Measurements from ENCODE around the gene COMMD10. TPM values are rescaled to one million over a fixed set of nuclear protein-coding genes. Genes with fewer than 3 reads are reported as not detected.
A peak's percentile ranks its signal among the peaks of the same experiment; 100 is the strongest.
"Not testable (repeated sequence)": the region's sequence is repeated elsewhere in the genome, so short reads cannot be mapped to it uniquely, and the experiment has no call there.

The COMMD10 gene
- total RNA-seq, 2 experiments from 2014 or later: 22.0 to 22.1 TPM

DNA sequence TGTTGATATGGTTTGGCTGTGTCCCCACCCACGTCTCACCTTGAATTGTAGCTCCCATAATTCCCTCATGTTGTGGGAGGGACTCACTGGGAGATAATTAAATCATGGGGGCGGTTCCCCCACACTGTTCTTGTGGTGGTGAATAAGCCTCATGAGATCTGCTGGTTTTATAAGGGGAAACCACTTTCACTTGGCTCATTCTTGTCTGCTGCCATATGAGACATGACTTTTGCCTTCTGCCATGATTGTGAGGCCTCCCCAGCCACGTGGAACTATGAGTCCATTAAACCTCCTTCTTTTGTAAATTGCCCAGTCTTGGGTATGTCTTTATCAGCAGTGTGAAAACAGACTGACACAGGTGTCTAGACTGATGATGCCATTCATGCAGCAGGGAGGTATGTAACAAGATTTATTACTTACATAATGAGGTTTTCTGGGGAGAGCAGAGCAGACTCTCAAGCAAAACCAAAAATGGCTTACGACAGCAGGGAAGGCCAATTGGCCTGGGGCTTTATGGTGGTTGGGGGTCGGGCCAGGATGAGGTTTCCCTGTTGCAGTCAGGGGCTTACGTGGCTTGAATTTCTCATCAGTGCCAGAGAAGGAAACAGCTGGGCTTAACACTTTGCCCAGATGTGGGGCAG, 9.5 kb upstream of the COMMD10 start:
- POLR2A ChIA-PET: no interaction called here
- peak; percentile 39 for ATAC-seq (ENCODE audit: low read depth)
- peaks cover 7% of the 10 kb centered on the region for H3K4me1 Mint-ChIP-seq

DNA sequence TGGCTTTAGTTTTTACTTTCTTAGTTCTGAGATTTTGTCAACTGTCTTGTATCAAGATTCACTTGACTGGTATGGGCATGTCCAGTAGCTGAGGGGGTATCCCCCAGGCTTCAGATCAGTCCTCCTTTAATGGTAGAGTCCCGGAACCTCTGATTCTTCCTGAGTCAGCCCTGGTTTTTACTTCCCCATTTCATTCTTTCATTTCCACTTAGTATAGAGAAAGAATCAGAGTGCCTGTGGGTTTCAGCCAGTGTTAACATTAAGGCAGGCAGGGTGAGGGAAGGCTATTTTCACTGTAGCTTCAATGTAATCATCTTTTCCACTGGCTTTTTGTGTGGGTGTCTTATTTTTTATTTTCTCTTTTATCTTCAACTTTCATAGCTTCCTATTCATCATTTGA, 8.3 kb upstream of the COMMD10 start:
- Mint-ChIP-seq H3K9me3 (no peaks in the 10 kb centered on the region), H3K27ac (no peak overlapping the region), H3K4me3 (no peak overlapping the region), H3K27me3 (peaks cover 6% of the 10 kb centered on the region), H3K4me1 (peaks cover 7% of the 10 kb centered on the region), H3K36me3 (peaks cover 1% of the 10 kb centered on the region)
- POLR2A ChIA-PET: interaction anchor here (1.0 kb wide), 1 partner anchor 9 kb away, joined by 3 read pairs; no protein-coding TSS in a partner anchor
- ATAC-seq (ENCODE audit: low read depth) (no peak), DNase-seq (no peak)

More for the DNA sequence above, 9.5 kb upstream of the COMMD10 start:
- Mint-ChIP-seq H3K9me3 (no peaks in the 10 kb centered on the region), H3K4me3 (no peak overlapping the region), H3K27ac (no peak overlapping the region), H3K36me3 (no peaks in the 10 kb centered on the region), H3K27me3 (peaks cover 10% of the 10 kb centered on the region)
- DNase-seq: no peak

DNA sequence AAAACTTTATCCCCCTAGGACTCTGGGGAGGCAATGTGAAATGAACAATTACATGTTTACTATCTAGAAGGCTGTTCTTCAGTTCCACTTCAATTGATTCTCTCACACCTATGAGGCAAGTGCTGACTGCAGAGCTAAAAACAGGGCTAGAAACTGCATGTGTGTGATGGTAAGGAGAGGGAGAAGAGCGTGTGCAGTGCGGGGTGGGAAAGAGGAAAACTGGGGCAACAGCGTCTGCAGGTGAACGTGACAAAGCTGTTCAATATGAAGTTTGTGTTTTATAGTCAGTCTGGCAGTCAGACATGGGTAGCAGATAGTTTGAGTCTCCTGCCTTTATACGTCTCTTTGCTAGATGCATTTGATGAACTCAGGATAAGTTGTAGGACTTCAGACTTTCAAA, 6.6 kb upstream of the COMMD10 start:
- peaks cover 8% of the 10 kb centered on the region for H3K36me3 Mint-ChIP-seq
- H3K27me3 Mint-ChIP-seq: peaks cover 6% of the 10 kb centered on the region
- no peak for ATAC-seq (ENCODE audit: low read depth)
- no peaks in the 10 kb centered on the region for H3K9me3 Mint-ChIP-seq
- no peak overlapping the region for H3K27ac Mint-ChIP-seq
- H3K4me3 Mint-ChIP-seq: no peak overlapping the region
- DNase-seq: no peak
- H3K4me1 Mint-ChIP-seq: peaks cover 8% of the 10 kb centered on the region
- POLR2A ChIA-PET: no interaction called here

DNA sequence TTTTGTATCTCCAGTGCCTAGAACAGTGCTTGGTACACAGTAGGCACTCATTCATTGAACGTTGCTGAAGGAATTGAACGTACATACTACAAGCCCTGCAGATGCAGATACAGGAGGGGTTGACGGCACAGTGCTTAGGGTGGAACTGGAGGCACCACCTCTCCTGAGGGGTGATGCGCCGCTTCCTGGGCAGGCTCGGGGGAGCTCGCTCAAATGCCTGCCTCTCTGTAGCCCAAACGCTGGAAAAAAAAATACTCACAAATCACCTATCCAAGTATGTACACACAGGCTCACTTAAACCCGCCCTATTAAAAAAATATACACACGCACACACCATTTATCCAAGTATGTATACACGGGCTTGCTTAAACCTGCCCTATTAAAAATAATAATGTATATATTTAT, 536 bp upstream of the COMMD10 start:
- POLR2A ChIA-PET: interaction anchor here (1.2 to 1.9 kb wide), 3 partner anchors 243 to 461 kb away, joined by 3 to 8 read pairs (median 3); partner anchors contain the start of genes AP3S1, ATG12 and TMED7
- Mint-ChIP-seq H3K9me3 (no peaks in the 10 kb centered on the region), H3K27ac (peak overlapping the region; percentile 87), H3K27me3 (no peaks in the 10 kb centered on the region), H3K4me1 (peaks cover 28% of the 10 kb centered on the region), H3K4me3 (peak overlapping the region; percentile 90), H3K36me3 (peaks cover 22% of the 10 kb centered on the region)
- peak; percentile 59 for ATAC-seq (ENCODE audit: low read depth)
- DNase-seq: peak; percentile 51

DNA sequence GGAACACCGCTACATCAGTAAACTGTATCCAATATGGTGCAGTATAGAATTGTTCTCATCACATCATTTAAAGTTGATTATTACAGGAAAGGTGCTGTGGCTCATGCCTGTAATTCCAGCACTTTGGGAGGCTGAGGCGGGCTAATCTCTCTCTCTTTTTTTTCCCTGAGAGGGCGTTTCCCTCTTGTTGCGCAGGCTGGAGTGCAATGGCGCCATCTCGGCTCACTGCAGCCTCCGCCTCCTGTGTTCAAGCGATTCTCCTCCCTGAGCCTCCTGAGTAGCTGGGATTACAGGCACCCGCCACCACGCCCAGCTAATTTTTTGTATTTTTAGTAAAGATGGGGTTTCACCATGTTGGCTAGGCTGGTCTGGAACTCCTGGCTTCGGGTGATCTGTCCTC, 1.5 kb downstream of the COMMD10 start:
- H3K27me3 Mint-ChIP-seq; DNase-seq; H3K27ac Mint-ChIP-seq; H3K9me3 Mint-ChIP-seq; ATAC-seq (ENCODE audit: low read depth): not testable (repeated sequence)
- POLR2A ChIA-PET: interaction anchor here (0.7 to 1.0 kb wide), 2 partner anchors 10 to 460 kb away, joined by 3 to 6 read pairs; no protein-coding TSS in a partner anchor
- Mint-ChIP-seq H3K36me3 (peaks cover 29% of the 10 kb centered on the region), H3K4me1 (peaks cover 29% of the 10 kb centered on the region), H3K4me3 (peak overlapping the region; percentile 62)

DNA sequence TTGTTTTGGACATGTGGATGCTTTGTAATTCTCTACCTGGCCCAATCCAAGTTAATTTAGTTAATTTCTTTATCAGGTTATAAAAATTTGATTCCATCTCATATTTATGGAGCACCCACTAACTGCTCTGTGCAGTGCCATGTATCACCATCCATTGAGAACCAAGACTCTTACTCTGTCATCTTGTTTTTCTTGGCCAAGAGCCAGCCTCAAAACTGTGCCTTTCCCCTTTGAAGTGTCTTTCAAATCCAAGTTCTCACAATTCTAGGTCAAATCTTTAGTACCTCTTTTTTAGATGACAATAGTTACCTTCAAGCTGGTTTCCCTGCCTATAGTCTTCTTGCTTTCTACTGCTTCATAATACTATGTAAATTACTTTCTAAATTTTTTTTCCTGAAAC, 3.2 kb downstream of the COMMD10 start:
- no peak for ATAC-seq (ENCODE audit: low read depth)
- peaks cover 29% of the 10 kb centered on the region for H3K36me3 Mint-ChIP-seq
- no peak for DNase-seq
- H3K4me1 Mint-ChIP-seq: peaks cover 28% of the 10 kb centered on the region
- H3K27me3 Mint-ChIP-seq: no peaks in the 10 kb centered on the region
- no peak overlapping the region for H3K27ac Mint-ChIP-seq
- H3K4me3 Mint-ChIP-seq: no peak overlapping the region
- POLR2A ChIA-PET: no interaction called here
- H3K9me3 Mint-ChIP-seq: no peaks in the 10 kb centered on the region

DNA sequence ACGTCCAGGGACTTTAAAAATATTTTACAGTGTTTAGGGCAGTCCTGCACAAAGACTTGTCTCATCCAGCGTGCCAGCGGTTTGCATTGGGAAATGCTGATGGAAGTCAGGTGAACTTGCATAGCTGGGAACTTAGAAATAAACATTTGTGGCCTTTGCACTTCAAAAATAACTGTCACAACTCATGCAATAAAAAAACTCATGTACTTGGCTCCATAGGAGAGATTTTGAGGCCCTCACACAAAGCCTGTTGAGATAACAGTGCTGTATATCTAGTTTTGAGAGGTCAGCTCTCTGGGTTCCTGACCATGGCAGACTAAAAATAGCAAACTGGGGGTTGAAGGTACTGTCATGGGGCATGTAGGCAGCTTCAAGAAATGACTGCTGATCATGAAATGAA, 5.5 kb downstream of the COMMD10 start:
- no peak overlapping the region for H3K27ac Mint-ChIP-seq
- H3K4me1 Mint-ChIP-seq: peaks cover 19% of the 10 kb centered on the region
- POLR2A ChIA-PET: no interaction called here
- DNase-seq: no peak
- no peaks in the 10 kb centered on the region for H3K27me3 Mint-ChIP-seq
- no peak for ATAC-seq (ENCODE audit: low read depth)
- peaks cover 34% of the 10 kb centered on the region for H3K36me3 Mint-ChIP-seq
- H3K4me3 Mint-ChIP-seq: no peak overlapping the region
- no peaks in the 10 kb centered on the region for H3K9me3 Mint-ChIP-seq

DNA sequence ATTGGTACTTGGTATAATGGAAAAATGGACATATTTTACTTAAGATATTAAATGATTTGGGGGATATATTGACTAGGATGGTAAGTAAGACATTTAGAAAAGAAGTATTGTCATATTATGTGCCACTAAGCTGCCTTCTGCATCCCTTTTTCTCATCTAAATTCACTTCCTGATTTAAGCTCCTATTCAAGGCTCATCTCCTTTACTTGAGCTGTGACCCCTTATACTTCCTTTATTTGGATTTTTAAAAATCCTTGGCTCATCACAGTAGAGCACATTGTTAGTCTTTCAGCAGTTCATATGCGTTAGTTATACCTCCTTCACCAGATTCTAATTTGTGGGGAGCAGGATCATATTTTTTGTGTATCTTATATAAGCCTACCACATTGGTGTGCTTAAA, 6.6 kb downstream of the COMMD10 start:
- peaks cover 38% of the 10 kb centered on the region for H3K36me3 Mint-ChIP-seq
- no peak overlapping the region for H3K27ac Mint-ChIP-seq
- no peak for ATAC-seq (ENCODE audit: low read depth)
- POLR2A ChIA-PET: no interaction called here
- no peaks in the 10 kb centered on the region for H3K27me3 Mint-ChIP-seq
- DNase-seq: no peak
- H3K4me1 Mint-ChIP-seq: peaks cover 13% of the 10 kb centered on the region
- H3K4me3 Mint-ChIP-seq: no peak overlapping the region
- H3K9me3 Mint-ChIP-seq: no peaks in the 10 kb centered on the region

DNA sequence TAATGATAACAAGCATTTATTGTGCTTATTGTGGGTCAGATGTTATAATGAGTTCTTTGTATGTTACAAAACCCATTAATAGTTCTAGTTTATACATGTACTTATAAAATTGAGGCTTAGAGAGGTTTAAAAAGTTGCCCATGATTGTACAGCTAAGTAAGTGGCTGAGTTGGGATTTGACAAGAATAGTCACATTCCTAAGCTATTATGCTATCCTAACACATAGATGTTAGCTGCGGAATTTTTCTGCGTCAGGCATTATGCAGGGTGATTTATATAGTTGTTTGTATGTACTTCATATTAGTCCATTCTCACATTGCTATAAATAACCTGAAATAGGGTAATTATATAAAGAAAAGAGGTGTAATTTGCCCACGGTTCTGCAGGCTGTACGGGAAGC, 12.5 kb downstream of the COMMD10 start:
- Mint-ChIP-seq H3K27me3 (no peaks in the 10 kb centered on the region), H3K4me3 (no peak overlapping the region), H3K9me3 (peaks cover 5% of the 10 kb centered on the region), H3K27ac (no peak overlapping the region), H3K4me1 (no peaks in the 10 kb centered on the region), H3K36me3 (peaks cover 48% of the 10 kb centered on the region)
- ATAC-seq (ENCODE audit: low read depth): no peak
- DNase-seq: no peak
- POLR2A ChIA-PET: no interaction called here

DNA sequence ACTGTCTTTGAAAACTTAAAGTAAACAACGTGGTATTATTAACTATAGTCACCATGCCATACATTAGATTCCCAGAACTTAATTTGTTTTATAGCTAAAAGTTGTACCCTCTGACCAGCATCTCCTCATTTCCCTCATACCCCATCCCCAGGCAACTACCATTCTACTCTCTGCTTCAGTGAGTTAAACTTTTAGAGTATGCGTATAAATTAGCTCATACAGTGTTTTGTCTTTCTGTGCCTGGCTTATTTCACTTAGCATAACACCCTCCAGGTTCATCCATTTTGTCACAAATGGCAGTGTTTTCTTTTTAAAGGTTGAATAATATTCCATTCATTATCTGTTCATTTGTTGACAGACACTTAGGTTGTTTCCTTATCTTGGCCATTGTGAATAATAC, 14.2 kb downstream of the COMMD10 start:
- POLR2A ChIA-PET: no interaction called here
- no peak for ATAC-seq (ENCODE audit: low read depth)
- no peak overlapping the region for H3K4me3 Mint-ChIP-seq

DNA sequence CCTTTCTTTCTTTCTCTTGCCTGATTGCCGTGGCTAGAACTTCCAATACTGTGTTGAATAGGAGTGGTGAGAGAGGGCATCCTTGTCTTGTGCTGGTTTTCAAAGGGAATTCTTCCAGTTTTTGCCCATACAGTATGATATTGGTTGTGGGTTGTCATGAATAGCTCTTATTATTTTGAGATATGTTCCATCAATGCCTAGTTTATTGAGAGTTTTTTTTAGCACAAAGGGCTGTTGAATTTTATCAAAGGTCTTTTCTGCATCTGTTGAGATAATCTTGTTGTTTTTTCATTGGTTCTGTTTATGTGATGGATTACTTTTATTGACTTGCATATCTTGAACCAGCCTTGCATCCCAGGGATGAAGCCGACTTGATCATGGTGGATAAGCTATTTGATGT, 20.1 kb downstream of the COMMD10 start:
- POLR2A ChIA-PET; H3K4me1 Mint-ChIP-seq; H3K27me3 Mint-ChIP-seq; ATAC-seq (ENCODE audit: low read depth); H3K27ac Mint-ChIP-seq; DNase-seq; H3K4me3 Mint-ChIP-seq: not testable (repeated sequence)
- H3K36me3 Mint-ChIP-seq: peaks cover 66% of the 10 kb centered on the region
- peaks cover 12% of the 10 kb centered on the region for H3K9me3 Mint-ChIP-seq

More for the DNA sequence above, 14.2 kb downstream of the COMMD10 start:
- Mint-ChIP-seq H3K27me3 (no peaks in the 10 kb centered on the region), H3K27ac (no peak overlapping the region), H3K9me3 (peaks cover 7% of the 10 kb centered on the region), H3K4me1 (peaks cover 2% of the 10 kb centered on the region), H3K36me3 (peaks cover 50% of the 10 kb centered on the region)
- DNase-seq: no peak

DNA sequence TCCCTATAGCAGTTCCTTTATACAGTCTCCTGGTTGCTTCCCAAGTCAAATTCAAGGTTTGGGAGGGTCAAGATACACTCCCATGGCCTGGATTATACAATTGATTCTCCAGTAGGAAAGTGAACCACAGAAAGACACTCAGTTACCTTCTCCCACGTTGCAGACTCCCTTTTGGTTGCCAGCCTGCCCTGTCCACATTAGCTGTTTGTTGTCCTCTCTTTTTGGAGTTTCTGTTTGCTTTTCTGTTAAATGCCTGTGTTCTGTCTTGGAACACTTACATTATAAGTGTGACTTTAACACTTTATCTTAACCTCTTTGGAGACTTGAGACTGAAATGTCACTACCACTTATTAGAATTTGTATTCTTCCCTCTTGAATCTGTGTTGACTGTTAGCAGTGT, 30.3 kb downstream of the COMMD10 start:
- Mint-ChIP-seq H3K9me3 (peaks cover 22% of the 10 kb centered on the region), H3K27me3 (no peaks in the 10 kb centered on the region), H3K36me3 (peaks cover 45% of the 10 kb centered on the region), H3K27ac (no peak overlapping the region), H3K4me1 (peaks cover 4% of the 10 kb centered on the region), H3K4me3 (no peak overlapping the region)
- ATAC-seq (ENCODE audit: low read depth): no peak
- POLR2A ChIA-PET: no interaction called here
- no peak for DNase-seq

DNA sequence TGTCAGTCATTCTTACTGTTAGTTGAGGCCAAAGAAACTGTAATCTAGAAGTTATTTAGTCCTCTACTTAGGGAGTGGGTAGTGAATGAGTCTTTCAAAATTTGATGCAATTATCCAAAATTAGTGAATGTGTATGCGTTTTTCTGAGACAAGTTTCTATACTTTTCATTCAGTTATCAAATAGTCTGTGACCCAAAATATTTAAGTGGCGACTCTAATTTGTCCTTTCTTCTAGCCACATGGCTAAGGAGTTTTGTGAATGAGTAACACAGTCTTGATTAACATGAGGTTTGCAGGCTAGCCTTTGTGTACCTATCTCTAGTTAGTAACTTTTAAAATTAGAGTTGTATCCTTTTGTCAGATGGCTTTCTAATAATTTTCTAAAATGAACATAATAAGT, 45.6 kb downstream of the COMMD10 start:
- H3K27me3 Mint-ChIP-seq: no peaks in the 10 kb centered on the region
- no peak for DNase-seq
- H3K4me3 Mint-ChIP-seq: no peak overlapping the region
- H3K9me3 Mint-ChIP-seq: no peaks in the 10 kb centered on the region
- no peak overlapping the region for H3K27ac Mint-ChIP-seq
- peaks cover 5% of the 10 kb centered on the region for H3K4me1 Mint-ChIP-seq
- POLR2A ChIA-PET: no interaction called here
- H3K36me3 Mint-ChIP-seq: peaks cover 11% of the 10 kb centered on the region
- ATAC-seq (ENCODE audit: low read depth): no peak

DNA sequence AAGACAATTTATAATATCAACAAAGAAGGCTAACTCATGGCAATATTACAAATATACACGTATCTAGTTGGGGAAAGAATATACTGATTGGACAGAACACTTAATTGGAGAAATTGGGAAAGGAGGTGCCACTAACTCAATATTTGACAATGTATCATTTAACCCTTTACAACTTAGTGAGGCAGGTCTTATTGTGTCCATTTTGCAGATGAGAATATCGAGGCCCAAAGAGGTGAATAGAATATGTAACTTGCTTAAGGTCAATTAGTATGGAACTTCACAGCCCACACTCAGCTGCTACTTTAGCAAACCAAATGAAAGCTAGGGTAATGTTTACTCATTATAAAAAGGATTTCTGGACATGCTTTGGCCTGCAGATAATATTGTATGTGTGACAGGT, 46.2 kb downstream of the COMMD10 start:
- DNase-seq: no peak
- no peaks in the 10 kb centered on the region for H3K27me3 Mint-ChIP-seq
- POLR2A ChIA-PET: no interaction called here
- no peak overlapping the region for H3K4me3 Mint-ChIP-seq
- H3K9me3 Mint-ChIP-seq: no peaks in the 10 kb centered on the region
- peaks cover 7% of the 10 kb centered on the region for H3K36me3 Mint-ChIP-seq
- H3K4me1 Mint-ChIP-seq: peaks cover 9% of the 10 kb centered on the region
- no peak overlapping the region for H3K27ac Mint-ChIP-seq
- ATAC-seq (ENCODE audit: low read depth): no peak
